NCI-H1105 treated with DMSO at 0.1 percent for 48 hours (cell line): ENCODE results near the gene TBC1D22A.

Experiments
- DNase-seq: peaks from one replicate; lab custom pipeline; 2025; lab: John Stamatoyannopoulos, UW

Gene TBC1D22A

DNA sequence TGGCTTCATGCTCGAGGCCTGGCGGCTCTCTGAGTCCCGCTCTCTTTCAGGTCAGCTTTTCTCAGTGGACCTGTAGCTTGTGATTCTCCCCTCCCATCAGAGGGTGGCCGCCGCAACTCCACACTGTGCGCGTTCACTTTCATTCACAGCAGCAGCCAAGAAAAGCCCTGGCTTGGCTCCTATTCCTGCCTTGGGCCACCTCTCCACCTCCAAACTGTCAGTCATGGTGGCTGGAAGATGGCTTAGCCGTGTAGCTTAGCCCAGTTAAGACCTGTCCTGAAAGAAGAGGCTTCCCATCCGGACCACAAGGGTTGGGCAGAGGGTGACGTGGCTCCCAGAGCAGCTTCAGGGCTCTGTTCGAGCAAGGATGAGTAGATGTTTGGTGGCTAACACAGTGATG lies 125.5 kb downstream of the TBC1D22A start:
- no peak for DNase-seq

DNA sequence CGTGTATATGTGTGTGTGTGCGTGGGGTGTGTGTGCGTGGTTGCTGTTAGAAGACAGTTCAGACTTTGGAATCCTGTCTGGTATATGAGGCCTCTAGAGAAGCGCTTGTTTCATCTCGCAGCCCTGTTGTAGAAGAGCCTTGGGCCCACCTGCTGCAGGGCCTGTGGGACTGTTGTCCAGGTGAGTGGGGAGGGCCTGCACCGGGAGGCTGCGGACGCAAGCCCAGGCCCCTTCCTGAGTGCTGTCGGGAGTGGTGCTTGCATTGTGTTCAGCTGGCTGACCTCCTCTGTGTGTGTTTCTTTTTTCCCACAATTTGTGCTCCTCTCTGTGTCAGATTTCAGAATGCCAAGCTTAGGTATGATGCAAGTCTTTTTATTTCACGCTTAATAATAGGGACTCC lies 128.4 kb downstream of the TBC1D22A start:
- DNase-seq, result no peak

DNA sequence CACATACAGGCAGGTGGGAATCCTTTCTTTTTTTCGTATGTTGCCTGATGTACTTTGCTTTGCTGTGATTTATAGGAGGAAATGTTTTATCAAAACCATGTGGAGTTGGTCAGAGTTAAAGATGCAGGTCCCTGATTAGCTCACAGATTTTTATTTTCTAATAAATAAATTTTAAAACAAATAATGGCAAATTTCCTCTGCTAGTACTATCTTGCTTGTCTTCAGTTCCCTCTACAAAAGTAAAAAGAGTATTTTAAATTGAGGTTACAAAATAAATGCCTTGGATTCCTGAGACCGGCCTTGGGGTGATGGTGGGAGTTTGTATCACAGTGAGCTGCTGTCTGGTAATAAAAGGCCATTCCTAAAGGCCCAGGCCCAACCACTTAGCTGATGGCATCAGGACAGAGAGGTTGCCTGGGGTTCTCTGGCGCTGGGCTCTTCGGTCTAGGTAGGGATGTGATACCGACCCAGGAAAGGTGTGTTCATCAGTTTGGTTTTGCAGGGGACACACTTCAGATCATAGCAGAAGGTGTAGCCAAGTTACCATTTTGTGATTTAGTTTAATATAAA lies 129.0 kb downstream of the TBC1D22A start:
- DNase-seq, result no peak

DNA sequence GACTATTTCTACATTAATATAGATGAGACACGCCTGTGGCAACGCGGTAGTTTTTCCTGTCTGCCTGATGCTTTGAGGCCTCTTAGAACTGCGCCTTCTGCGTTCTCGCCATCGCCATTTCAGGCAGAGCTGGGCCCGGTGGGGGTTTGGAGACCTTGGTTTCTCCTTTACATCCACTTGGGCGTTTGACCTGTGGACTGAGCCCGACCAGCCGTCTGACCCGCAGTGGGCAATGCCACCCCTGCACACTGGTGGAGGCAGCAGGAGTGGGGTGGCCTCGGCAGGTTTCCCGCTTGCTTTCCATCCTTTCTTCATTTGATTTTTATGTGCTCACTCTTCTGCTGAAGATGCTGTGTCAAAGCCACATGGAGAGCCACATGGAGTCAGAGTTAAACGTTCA lies 130.4 kb downstream of the TBC1D22A start:
- no peak for DNase-seq

GRCh38 chr22:46893281-46894020 lies 131.0 kb downstream of the TBC1D22A start:
- no peak for DNase-seq

DNA sequence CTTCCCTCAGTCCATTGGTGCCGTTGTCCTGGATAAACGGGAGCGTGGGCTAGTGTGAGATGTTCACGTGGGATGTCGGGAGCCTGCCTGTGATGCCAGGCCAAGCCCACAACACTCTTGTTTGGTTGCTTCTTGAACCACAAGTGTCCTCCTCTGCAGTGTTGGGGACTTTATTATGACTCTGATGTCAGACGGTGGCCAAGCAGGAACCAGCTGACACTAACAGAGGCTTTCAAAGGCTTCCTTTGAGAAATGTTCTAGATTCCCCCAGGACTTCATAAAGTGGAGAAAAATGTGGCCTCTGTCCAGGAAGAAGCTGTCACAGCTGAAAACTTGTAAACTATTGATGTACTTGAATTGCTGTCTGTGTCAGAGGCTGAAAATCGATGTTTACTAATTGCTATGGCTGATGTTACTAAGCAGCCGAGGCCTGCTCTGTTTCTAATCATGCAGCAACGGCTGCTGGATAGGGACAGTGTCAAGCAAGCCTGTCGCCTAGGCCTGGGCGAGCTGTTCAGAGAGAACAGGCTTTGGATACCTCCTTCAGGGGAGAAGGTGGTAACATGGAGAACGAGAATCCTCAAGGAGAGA lies 131.7 kb downstream of the TBC1D22A start:
- DNase-seq, result no peak

DNA sequence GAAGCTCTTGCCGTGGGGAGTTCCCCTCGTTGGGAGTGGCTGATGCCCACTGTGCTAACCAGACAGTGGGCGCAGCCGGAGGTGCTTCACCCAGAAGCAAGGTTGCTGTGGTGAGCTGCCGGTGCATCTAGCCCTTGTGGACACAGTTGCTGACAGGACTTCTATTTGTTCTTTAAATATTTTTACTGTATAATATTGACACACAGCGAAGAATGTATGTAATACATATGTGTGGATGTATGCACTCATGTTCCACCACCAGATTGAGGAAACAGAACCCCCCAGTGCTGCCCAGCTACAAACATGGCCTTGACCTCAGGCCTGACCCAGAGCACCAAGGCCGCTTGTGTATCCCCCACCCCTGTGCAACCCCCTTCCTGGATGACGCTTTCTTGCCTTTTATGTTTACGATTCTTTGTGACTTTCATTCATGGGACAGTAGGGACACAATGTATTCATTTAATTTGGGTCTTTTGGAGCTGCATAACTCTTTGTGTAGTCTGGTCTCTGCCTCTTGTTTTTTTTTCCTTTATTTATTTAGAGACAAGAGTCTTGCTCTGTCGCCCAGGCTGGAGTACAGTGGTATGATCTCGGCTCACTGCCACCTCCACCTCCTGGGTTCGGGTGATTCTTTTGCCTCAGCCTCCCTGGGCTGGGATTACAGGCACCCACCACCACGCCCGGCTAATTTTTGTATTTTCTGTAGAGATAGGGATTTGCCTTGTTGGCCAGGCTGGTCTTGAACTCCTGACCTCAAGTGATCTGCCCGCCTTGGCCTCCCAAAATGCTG lies 132.6 kb downstream of the TBC1D22A start:
- no peak for DNase-seq

- DNase-seq, result no peak
Measured at GRCh38 chr22:46895753-46896152, 133.3 kb downstream of the TBC1D22A start.

DNA sequence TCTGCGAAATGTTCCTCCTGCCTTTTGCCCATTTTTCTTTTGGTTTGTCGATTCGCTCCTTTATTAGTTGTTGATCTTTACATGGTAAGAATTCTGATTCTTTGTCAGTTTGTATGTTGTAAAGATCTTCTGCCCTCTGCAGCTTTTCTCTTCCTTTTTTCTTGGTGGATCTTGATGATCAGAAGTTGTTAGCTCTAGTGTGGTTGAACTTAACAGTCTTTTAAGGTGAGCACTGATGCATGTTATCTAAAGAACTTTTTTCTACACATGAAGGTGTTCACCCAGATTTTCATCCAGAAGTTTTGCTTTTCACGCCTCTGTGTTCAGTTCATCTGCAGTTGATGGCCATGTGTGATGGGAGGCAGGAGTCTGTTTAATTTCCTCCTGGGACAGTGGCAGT lies 133.7 kb downstream of the TBC1D22A start:
- no peak for DNase-seq

DNA sequence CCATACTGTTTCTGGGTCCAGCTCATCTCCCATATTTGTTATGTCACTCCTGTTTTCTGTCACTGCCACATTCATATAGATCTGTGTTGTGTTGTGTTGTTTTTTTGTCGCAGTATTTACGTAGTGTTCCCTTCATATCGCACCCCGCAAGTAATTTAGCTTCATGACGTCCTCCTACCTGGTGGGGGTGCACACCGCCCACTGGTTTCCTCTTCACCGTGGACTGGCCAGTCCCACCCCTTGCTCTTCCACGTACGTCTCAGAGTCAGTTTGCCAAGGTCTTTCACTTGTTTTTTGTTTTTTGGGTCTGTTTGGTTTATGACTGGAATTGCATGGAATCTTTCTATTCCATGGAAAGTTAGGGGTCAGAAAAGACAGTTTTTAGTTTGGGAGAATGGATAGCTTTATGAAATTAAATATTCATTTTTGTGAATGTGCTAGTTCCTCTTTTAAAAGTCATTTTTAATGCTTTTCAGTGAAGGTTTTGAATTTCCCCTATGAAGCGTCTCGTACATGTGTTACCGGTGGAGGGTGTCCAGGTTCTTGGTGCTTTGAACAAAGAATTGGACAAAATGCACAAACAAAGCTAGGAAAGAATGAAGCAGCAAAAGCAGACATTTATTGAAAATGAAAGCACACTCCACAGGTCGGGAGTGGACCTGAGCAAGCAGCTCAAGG lies 134.3 kb downstream of the TBC1D22A start:
- DNase-seq, result no peak

DNA sequence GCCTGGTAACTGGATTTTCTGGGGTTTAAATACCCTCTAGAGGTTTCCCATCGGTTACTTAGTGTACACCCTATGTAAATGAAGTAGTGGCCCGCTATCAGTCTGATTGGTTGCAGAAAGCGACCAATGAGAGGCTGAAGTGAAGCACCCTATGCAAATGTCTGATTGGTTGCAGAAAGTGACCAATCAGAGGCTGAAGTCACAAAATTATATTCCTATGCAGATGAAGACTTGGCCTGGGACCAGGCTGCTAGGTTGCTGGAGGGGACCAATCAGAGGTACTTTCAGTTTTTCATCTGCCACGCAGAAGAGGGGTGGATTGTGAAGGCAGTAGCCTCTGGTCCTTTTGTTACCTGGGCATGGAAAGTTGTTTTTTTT lies 134.8 kb downstream of the TBC1D22A start:
- DNase-seq, result no peak

DNA sequence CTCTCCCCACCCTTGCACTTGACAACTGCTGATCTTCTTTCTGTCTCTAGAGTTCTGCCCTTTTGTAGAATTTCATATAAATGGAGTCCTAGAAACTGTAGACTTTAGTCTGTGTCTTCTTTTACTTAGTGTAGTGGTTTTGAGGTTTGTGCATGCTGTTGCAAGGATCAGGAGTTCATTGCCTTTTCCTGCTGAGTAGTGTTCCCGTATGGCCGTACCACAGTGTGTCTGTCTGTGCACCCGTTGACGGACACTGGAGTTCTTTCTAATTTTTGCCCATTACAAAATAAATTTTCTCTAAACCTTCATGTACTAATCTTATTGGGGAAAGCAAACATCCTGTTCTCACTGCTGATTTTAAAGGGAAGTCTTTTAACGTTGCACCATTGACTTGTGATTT lies 138.1 kb downstream of the TBC1D22A start:
- no peak for DNase-seq

DNA sequence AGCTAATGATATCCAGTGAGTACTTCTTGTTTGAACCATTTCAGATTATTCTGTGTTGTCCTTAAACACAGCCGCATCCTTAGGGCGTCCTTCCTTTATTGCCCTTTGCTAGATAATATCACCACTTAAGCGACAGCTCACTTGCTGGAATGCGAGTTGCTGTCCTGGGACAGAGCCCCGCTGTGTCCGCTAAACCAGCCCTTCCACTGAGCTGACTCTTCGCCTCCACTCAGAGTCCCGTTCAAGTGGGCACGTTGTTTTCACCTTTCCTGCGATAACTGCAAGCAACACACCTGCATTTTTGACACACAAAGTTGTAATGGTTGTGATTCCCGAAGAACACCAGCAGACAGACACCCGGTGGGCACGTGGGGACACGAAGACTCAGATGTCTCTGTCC lies 140.0 kb downstream of the TBC1D22A start:
- no peak for DNase-seq

DNA sequence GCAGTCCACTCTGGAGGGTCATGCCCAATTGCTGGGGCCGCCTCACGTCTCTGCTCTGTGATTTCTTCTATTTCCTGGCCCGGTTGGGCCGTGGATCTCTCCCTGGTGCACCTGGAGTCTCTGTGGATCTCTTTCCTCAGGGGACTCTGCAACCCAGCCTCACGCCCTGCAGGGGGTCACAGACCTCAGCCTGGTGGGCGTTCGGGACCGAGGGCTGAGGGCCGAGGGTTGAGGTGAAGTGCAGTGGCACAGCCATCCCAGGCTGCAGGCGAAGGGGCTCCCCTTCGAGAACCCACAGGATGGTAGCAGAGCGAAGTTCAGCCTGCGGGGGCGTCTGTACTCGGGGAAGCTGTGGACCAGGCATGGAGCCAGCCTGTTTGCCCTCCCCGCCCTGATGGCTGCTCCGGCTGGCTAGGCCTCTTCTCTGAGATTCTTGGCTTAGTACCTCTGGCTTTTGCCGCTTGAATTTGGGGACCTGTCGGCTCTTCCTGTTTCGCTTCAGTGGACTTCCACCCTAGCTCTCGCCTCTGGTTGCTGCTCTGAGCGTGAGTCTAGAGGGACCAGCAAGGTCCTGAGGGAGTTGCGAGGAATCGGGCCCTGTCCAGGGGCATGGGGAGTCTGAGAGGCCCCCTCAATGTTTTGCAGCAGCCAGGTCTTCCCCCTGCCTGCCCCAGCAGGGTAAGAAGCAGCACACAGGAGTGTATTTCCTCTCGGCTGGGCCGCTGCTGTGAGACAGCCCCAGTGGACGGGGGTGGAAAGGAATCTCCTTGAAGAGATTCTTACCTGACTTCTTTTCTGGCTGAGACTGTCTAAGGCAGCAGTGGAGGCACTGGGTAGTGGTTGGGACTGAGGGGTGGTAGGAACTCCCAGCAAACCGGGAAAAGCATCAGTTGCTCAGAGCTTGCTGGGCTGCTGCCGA lies 140.8 kb downstream of the TBC1D22A start:
- DNase-seq, result no peak

- no peak for DNase-seq
Measured at GRCh38 chr22:46905415-46905814, 143.0 kb downstream of the TBC1D22A start.

DNA sequence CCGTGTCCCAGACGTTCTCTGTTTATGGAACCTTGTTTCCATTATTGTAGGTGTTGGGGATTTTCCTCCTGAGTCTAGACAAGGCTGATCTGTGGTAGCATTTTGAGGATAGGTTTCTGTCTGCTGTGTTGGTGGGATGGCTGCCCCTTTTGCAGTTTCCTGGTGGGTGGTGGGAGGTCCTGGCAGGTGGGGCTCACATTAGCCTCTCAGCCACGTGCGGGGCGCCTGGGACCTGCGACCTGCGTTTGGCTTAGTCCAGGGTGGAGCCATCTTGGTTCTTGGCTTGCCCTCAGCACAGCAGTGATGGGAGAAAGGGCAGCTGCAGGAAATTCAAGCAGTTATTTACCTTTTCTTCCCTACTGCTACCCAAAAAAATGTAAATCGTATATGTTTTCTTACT lies 143.4 kb downstream of the TBC1D22A start:
- no peak for DNase-seq

GRCh38 chr22:46906326-46907045 lies 144.0 kb downstream of the TBC1D22A start:
- no peak for DNase-seq

DNA sequence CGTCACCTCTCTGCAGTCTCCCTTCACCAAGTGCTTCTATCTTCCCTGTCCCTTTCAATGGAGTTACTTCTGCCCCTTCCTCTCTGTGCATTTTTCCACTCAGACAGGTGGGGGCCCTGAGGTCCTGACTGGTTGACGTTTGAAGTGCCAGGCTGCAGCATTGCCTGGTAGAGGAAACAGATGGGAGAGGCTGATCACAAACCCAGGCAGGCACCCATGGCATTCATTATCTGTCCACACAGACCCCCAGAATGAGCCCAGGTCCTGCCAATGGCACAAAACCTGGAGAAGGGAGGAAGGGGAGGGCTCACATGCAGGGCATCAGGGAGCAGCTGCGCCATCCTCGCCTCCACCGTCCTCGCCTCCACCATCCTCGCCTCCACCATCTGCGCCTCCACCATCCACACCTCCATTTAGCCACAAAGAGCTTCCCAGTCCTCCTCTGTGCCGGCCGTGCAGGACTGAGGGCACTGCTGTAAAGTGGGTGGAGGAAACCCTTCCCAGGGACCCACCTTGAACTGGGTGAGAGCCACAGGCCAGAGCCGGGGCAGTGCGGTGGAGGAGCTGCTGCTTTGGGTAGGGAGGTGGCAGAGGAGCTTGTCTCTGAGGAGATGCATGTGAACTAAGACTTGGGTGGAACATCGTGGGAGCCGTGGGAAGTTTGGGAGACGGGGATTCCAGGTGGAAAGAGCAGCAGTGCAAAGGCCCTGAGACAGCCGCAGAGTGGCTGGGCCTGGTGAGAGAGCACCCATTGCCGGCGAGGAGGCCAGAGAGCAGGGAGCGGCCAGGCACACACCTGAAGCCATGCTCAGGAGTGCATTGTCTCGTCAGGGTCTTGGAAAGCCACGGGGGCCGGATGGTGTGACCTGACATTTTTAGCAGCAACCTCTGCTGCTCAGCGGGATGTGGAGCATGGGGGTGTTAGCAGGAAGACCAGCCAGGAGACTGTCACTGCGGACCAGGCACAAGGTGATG lies 145.1 kb downstream of the TBC1D22A start:
- no peak for DNase-seq

- DNase-seq, result no peak
Measured at GRCh38 chr22:46908641-46909107, 146.2 kb downstream of the TBC1D22A start.
